K562 (cell line): ENCODE results near the gene TAGLN3. TPM values are rescaled to one million over a fixed set of nuclear protein-coding genes. Genes with fewer than 3 reads are reported as not detected.

Experiments
- ATAC-seq: fragments of 200-7000 bp; cut with Tn5 transposase; 3 replicates; pipeline ENCODE4 v1.9.1; 2020; ENCODE audit warnings: moderate library complexity
- BruUV-seq: library from RNA; stranded (reverse); fragments of 400-500 nt; replicated peaks from 2 replicates; lab custom pipeline; 2021; lab: Mats Ljungman, UMichigan
- CTCF ChIA-PET: fragments of 300-600 bp; formaldehyde crosslinking; extraction: SDS; loops from one replicate; lab custom pipeline; 2021; ENCODE audit warnings: low intra/inter-chr PET ratio; lab: Yijun Ruan, JAX
- POLR2A ChIA-PET: fragments of 300-600, 350-650 bp; sonication (Branson Sonifier 250); formaldehyde crosslinking; extraction: SDS; loops from one replicate; lab custom pipeline; 2021; ENCODE audit warnings: antibody characterized with exemption, inconsistent platforms; lab: Yijun Ruan, JAX
- DNase-seq, 4 experiments: peaks; one replicate each; pipeline versions ENCODE4 v3.0.0 to v3.0.0-alpha.2; 2011 to 2018; ENCODE audit warnings: low spot score in 3 of 4, mixed read lengths in 3 of 4; ENCODE audit errors: extremely low read depth in 1 of 4
- FAIRE-seq: peaks from 2 replicates; lab custom pipeline; 2011; peaks lifted over from hg19 to GRCh38; lab: Jason Lieb, UNC
- H2AFZ ChIP-seq: 2 replicates; pipeline ENCODE4 v1.6.0; 2011; ENCODE audit warnings: low read depth, low read length, control low read depth, inconsistent platforms
- H3K27ac ChIP-seq: fragments of 200-600 bp; 3 replicates; pipeline ENCODE4 v1.8.0; 2011; ENCODE audit warnings: low read depth, mild to moderate bottlenecking, control low read depth, inconsistent platforms, low read length, moderate library complexity, mixed read lengths; ENCODE audit errors: extremely low read depth
- H3K27me3 ChIP-seq, 2 experiments: fragments of 300-600 bp in 1 of 2; 2 replicates in 1 of 2; 3 replicates in 1 of 2; pipeline versions ENCODE4 v1.6.0 to v1.8.0; 2011; ENCODE audit warnings: inconsistent platforms in 2 of 2, low read length in 2 of 2, mild to moderate bottlenecking in 1 of 2, mixed read lengths in 1 of 2, moderate library complexity in 1 of 2; ENCODE audit not compliant: control insufficient read depth in 2 of 2, insufficient read depth in 2 of 2
- H3K36me3 ChIP-seq: fragments of 300-600 bp; 3 replicates; pipeline ENCODE4 v1.8.0; 2011; ENCODE audit warnings: mild to moderate bottlenecking, low read length, inconsistent platforms; ENCODE audit not compliant: control insufficient read depth, insufficient read depth
- H3K4me1 ChIP-seq, 2 experiments: fragments of 200-600 bp in 1 of 2; replicated peaks in 1 of 2; 2 replicates in 1 of 2; 3 replicates in 1 of 2; pipeline versions ENCODE4 v1.5.1 to v1.8.0; 2011; ENCODE audit warnings: inconsistent platforms in 2 of 2, low read length in 2 of 2, mild to moderate bottlenecking in 1 of 2, mixed read lengths in 1 of 2, moderate library complexity in 1 of 2; ENCODE audit not compliant: control insufficient read depth in 2 of 2, insufficient read depth in 2 of 2
- H3K4me2 ChIP-seq: 2 replicates; pipeline ENCODE4 v1.6.1; 2011; ENCODE audit warnings: low read length, control low read depth, inconsistent platforms, mixed read lengths; ENCODE audit not compliant: insufficient read depth
- H3K4me3 ChIP-seq: fragments of 200-600 bp; sonication (generic), shearing (Covaris generic); 2 replicates; pipeline ENCODE4 v1.5.1; 2016; ENCODE audit warnings: control low read depth, inconsistent platforms
- H3K79me2 ChIP-seq: fragments of 200-600 bp; 3 replicates; pipeline ENCODE4 v1.8.0; 2011; ENCODE audit warnings: low read length, inconsistent platforms; ENCODE audit not compliant: control insufficient read depth, insufficient read depth
- H3K9ac ChIP-seq, 2 experiments: 2 replicates each; pipeline versions ENCODE4 v1.6.0 to v1.6.1; 2011; ENCODE audit warnings: low read depth in 2 of 2, low read length in 2 of 2, control low read depth in 1 of 2, inconsistent platforms in 1 of 2, mild to moderate bottlenecking in 1 of 2, mixed read lengths in 1 of 2; ENCODE audit not compliant: insufficient read depth in 1 of 2
- H3K9me1 ChIP-seq: one replicate; pipeline ENCODE4 v1.6.0; 2011; ENCODE audit warnings: inconsistent platforms, mild to moderate bottlenecking, low read length, moderate library complexity; ENCODE audit not compliant: control insufficient read depth, insufficient read depth
- H3K9me3 ChIP-seq: replicated peaks from 2 replicates; pipeline ENCODE4 v1.5.1; 2011; ENCODE audit warnings: low read depth, low read length, inconsistent platforms; ENCODE audit not compliant: control insufficient read depth, insufficient read depth
- H4K20me1 ChIP-seq: replicated peaks from 2 replicates; pipeline ENCODE4 v1.6.1; 2011; ENCODE audit warnings: low read length, inconsistent platforms, mixed read lengths; ENCODE audit not compliant: control insufficient read depth, insufficient read depth
- U2AF2 ChIP-seq: fragments of 200-400 bp; formaldehyde crosslinking; optimal IDR thresholded peaks from 2 replicates; pipeline ENCODE3; 2017; ENCODE audit warnings: low read depth, mild to moderate bottlenecking, low read length
- ZBED1 ChIP-seq: IDR thresholded peaks from 2 replicates; pipeline ENCODE4 v1.6.1; 2014
- WGBS: fragments of 100-300 bp; shearing (Covaris generic); methylation state at CpG from one replicate; pipeline ENCODE4 v1.1.6; 2016; ENCODE audit warnings: low coverage, mixed read lengths; ENCODE audit not compliant: insufficient coverage; ENCODE audit errors: missing lambda C conversion rate; 5-methylcytosine and 5-hydroxymethylcytosine counted together
- in situ Hi-C: fragments of 300-500 bp; cut with MboI; formaldehyde crosslinking; loops from 4 replicates; pipeline ENCODE4 v1.15.0; 2018; ENCODE audit warnings: inconsistent platforms, mixed read lengths
- intact Hi-C: fragments of 100-400 bp; cut with micrococcal nuclease; formaldehyde crosslinking; loops from 2 replicates; pipeline ENCODE4 v1.14.2; 2022
- polyA plus RNA-seq, 8 experiments: library from polyadenylated mRNA; depleted of rRNA in 4 of 8; stranded (reverse) in 5 of 8; unstranded in 3 of 8; fragments of >200 nt; fragmentation: Nextera tagmentation in 2 of 8; fragmentation: Illumina TruSeq in 1 of 8; extraction: Ambion mirVana in 2 of 8; extraction: Trizol in 1 of 8; gene quantifications; 2 replicates each; pipeline versions ENCODE4 v1.2.1 to v1.2.3, GENCODE V29; 2011 to 2014; ENCODE audit warnings: inconsistent platforms in 1 of 8, missing spikeins in 1 of 8
- total RNA-seq, 7 experiments: library from RNA; depleted of rRNA in 6 of 7; stranded (reverse); fragments of >200 nt in 6 of 7; fragmentation: Illumina TruSeq in 2 of 7; extraction: Trizol in 2 of 7; gene quantifications; 2 replicates each; pipeline versions ENCODE4 v1.2.1 to v1.2.3, GENCODE V29; 2011 to 2021; ENCODE audit warnings: low replicate concordance in 1 of 7
- TF ChIP-seq, protein P1 (sequence below): sonication (generic); formaldehyde crosslinking; IDR thresholded peaks from 2 replicates; pipeline ENCODE4 v1.8.1; 2022; ENCODE audit warnings: missing genetic modification reagents
- TF ChIP-seq, protein P2 (sequence below), 2 experiments: fragments of 450-650 bp; formaldehyde crosslinking in 1 of 2; IDR thresholded peaks; 2 replicates each; pipeline versions ENCODE4 v1.4.0 to v1.6.1; 2014 to 2020; ENCODE audit warnings: mild to moderate bottlenecking in 2 of 2, borderline replicate concordance in 1 of 2, low read depth in 1 of 2

TAGLN3 gene
- total and polyA plus RNA-seq, 9 of the 15 experiments (the other 6 are each of a cell fraction or from before 2014, with no cell fraction given), result 0.06 TPM; not detected in 7

DNA sequence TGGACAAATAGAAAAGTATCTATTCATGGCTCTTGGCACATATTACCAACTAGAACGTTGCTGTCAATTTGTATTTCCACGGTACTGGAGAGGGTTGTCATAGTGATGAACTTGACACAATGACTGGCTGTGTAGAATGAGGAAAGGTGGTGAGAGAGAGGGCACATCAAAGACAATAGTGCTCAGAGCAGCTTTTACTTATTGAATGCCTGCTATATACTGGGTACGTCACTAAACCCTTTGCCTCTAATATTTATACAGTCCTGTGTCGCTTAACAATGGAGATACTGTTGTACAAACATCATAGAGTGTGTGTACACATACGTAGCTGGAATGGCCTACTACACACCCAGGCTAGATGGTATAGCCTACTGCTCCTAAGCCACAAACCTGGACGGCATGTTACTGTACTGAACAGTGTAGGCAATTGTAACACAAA, 44.1 kb downstream of the TAGLN3 start:
- no peak overlapping the region for H3K4me3 ChIP-seq
- no peak overlapping the region for H2AFZ ChIP-seq
- H3K4me2 ChIP-seq, result no peak overlapping the region
- BruUV-seq, result no TSS peak
- H4K20me1 ChIP-seq, result no peaks in the 10 kb centered on the region
- H3K27me3 ChIP-seq, result no peaks in the 10 kb centered on the region; a peak in 1 of 5 replicates
- no peak overlapping the region for H3K9ac ChIP-seq
- no peaks in the 10 kb centered on the region for H3K9me1 ChIP-seq
- TF ChIP-seq, protein P1, sequence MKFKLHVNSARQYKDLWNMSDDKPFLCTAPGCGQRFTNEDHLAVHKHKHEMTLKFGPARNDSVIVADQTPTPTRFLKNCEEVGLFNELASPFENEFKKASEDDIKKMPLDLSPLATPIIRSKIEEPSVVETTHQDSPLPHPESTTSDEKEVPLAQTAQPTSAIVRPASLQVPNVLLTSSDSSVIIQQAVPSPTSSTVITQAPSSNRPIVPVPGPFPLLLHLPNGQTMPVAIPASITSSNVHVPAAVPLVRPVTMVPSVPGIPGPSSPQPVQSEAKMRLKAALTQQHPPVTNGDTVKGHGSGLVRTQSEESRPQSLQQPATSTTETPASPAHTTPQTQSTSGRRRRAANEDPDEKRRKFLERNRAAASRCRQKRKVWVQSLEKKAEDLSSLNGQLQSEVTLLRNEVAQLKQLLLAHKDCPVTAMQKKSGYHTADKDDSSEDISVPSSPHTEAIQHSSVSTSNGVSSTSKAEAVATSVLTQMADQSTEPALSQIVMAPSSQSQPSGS (CRISPR knock-in tag), result no peak
- TF ChIP-seq ZBED1 (no peak), U2AF2 (no peak)
- intact Hi-C loops (loop anchor here (1.0 kb wide), 1 partner anchor 326 kb away; no protein-coding TSS in a partner anchor), in situ Hi-C loops (no loop called here)
- no peaks in the 10 kb centered on the region for H3K79me2 ChIP-seq
- DNase-seq (no peak), ATAC-seq (no peak; the same call in 2 of the 3 replicates), FAIRE-seq (no peak)
- 3% methylated on average over 6 of the region's 6 CpGs for WGBS
- H3K9me3 ChIP-seq, result no peaks in the 10 kb centered on the region
- H3K27ac ChIP-seq, result no peak overlapping the region
- H3K36me3 ChIP-seq, result no peaks in the 10 kb centered on the region
- CTCF ChIA-PET, result no interaction called here
- H3K4me1 ChIP-seq, result no peaks in the 10 kb centered on the region
- POLR2A ChIA-PET, result no interaction called here

DNA sequence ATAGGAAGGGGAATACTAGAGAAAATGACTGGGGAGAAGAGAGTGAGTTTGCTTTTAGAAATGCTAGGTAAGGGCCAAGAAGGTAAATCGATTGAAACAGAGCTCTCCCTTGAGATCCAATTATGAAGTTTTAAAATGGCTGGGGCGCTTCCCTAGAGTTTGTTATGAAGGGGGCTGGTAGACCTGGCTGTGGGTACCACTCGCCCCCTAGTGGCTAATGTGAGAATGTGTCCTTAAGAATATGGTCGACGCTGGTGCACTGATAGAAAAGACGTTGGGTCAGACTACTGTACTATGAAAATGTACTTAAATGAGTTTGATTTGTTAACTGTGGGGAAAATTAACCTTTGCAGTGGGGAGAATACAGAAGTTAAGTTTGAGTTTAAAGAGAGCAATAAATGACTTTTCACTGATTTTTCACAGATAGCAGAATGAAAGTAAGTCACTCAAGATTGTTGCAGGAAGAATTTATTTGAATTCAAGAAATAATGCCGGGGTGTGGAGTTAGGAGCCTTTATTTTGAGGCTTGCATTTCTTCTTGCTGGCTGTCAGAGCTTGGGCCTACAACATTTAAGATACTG, 45.0 kb downstream of the TAGLN3 start:
- H3K36me3 ChIP-seq, result no peaks in the 10 kb centered on the region
- no peaks in the 10 kb centered on the region for H3K79me2 ChIP-seq
- intact Hi-C loops (loop anchor here (1.0 kb wide), 1 partner anchor 326 kb away; no protein-coding TSS in a partner anchor), in situ Hi-C loops (no loop called here)
- FAIRE-seq (peak; percentile 69), DNase-seq (peak; percentile 58 to 68 (median 62)), ATAC-seq (peak; percentile 93)
- no peak overlapping the region for H3K9ac ChIP-seq
- no peak overlapping the region for H2AFZ ChIP-seq
- ChIA-PET CTCF (interaction anchor here (0.8 kb wide), 1 partner anchor 326 kb away, joined by 3 read pairs; no protein-coding TSS in a partner anchor), POLR2A (interaction anchor here (0.6 kb wide), 1 partner anchor 976 kb away, joined by 3 read pairs; a partner anchor contains a TSS)
- H3K9me3 ChIP-seq, result no peaks in the 10 kb centered on the region
- H3K4me1 ChIP-seq, result no peaks in the 10 kb centered on the region
- H3K27me3 ChIP-seq, result no peaks in the 10 kb centered on the region; a peak in 1 of 5 replicates
- no peaks in the 10 kb centered on the region for H3K9me1 ChIP-seq
- H3K27ac ChIP-seq, result no peak overlapping the region
- H3K4me3 ChIP-seq, result no peak overlapping the region
- 5% methylated on average over 6 of the region's 7 CpGs for WGBS
- BruUV-seq, result no TSS peak
- no peak overlapping the region for H3K4me2 ChIP-seq
- no peaks in the 10 kb centered on the region for H4K20me1 ChIP-seq
- TF ChIP-seq, protein P2, sequence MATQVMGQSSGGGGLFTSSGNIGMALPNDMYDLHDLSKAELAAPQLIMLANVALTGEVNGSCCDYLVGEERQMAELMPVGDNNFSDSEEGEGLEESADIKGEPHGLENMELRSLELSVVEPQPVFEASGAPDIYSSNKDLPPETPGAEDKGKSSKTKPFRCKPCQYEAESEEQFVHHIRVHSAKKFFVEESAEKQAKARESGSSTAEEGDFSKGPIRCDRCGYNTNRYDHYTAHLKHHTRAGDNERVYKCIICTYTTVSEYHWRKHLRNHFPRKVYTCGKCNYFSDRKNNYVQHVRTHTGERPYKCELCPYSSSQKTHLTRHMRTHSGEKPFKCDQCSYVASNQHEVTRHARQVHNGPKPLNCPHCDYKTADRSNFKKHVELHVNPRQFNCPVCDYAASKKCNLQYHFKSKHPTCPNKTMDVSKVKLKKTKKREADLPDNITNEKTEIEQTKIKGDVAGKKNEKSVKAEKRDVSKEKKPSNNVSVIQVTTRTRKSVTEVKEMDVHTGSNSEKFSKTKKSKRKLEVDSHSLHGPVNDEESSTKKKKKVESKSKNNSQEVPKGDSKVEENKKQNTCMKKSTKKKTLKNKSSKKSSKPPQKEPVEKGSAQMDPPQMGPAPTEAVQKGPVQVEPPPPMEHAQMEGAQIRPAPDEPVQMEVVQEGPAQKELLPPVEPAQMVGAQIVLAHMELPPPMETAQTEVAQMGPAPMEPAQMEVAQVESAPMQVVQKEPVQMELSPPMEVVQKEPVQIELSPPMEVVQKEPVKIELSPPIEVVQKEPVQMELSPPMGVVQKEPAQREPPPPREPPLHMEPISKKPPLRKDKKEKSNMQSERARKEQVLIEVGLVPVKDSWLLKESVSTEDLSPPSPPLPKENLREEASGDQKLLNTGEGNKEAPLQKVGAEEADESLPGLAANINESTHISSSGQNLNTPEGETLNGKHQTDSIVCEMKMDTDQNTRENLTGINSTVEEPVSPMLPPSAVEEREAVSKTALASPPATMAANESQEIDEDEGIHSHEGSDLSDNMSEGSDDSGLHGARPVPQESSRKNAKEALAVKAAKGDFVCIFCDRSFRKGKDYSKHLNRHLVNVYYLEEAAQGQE (IDR thresholded peaks at IDR 0.05; ENCODE audit: borderline replicate concordance), result peak; percentile 11; the same call in 1 of the 2 replicates
- TF ChIP-seq, protein P2 (CRISPR knock-in tag; IDR thresholded peaks at IDR 0.05; ENCODE audit: low read depth), result no peak
